HepG2 (cell line): ENCODE measurements around the gene PARD3. TPM values are rescaled to one million over a fixed set of nuclear protein-coding genes. Genes with fewer than 3 reads are reported as not detected.

Experiments used
- ATAC-seq: fragments of 200-7000 bp; cut with Tn5 transposase; 3 replicates; pipeline ENCODE4 v1.9.1; 2020; ENCODE audit warnings: mild to moderate bottlenecking, moderate library complexity
- BruUV-seq: library from RNA; stranded (reverse); fragments of 400-500 nt; replicated peaks from 2 replicates; lab custom pipeline; 2021; lab: Mats Ljungman, UMichigan
- CTCF ChIA-PET: fragments of 300-600 bp; formaldehyde crosslinking; extraction: SDS; loops from one replicate; lab custom pipeline; 2021; ENCODE audit warnings: low total read pairs, inconsistent platforms, low intra/inter-chr PET ratio; lab: Yijun Ruan, JAX
- POLR2A ChIA-PET: fragments of 350-600 bp; sonication (Branson Sonifier 250); formaldehyde crosslinking; loops from one replicate; lab custom pipeline; 2020; ENCODE audit warnings: antibody characterized with exemption, inconsistent platforms; lab: Yijun Ruan, JAX
- DNase-seq: peaks from one replicate; pipeline ENCODE4 v3.0.0-alpha.2; 2015; ENCODE audit warnings: low spot score
- FAIRE-seq: peaks from 3 replicates; lab custom pipeline; 2011; peaks lifted over from hg19 to GRCh38; lab: Jason Lieb, UNC
- H2AFZ ChIP-seq: one replicate; pipeline ENCODE4 v1.6.1; 2011; ENCODE audit warnings: low read length, inconsistent platforms
- H3K27ac ChIP-seq: fragments of 300-600 bp; 3 replicates; pipeline ENCODE4 v1.8.0; 2011; ENCODE audit warnings: mixed run types, mild to moderate bottlenecking, mixed read lengths, low read length, inconsistent platforms; ENCODE audit not compliant: insufficient read depth; ENCODE audit errors: extremely low read length
- H3K27me3 ChIP-seq, 2 experiments: fragments of 200-600 bp in 1 of 2; 2 replicates in 1 of 2; 3 replicates in 1 of 2; pipeline versions ENCODE4 v1.6.0 to v1.8.0; 2011; ENCODE audit warnings: low read length in 2 of 2, mild to moderate bottlenecking in 2 of 2, moderate library complexity in 2 of 2, inconsistent platforms in 1 of 2; ENCODE audit not compliant: insufficient read depth in 2 of 2, control insufficient read depth in 1 of 2
- H3K36me3 ChIP-seq, 2 experiments: fragments of 200-600 bp in 1 of 2; replicated peaks in 1 of 2; 2 replicates in 1 of 2; 3 replicates in 1 of 2; pipeline versions ENCODE4 v1.5.1 to v1.8.0; 2011; ENCODE audit warnings: low read length in 2 of 2, inconsistent platforms in 1 of 2; ENCODE audit not compliant: insufficient read depth in 2 of 2, control insufficient read depth in 1 of 2
- H3K4me1 ChIP-seq: 2 replicates; pipeline ENCODE4 v1.5.1; 2012; ENCODE audit warnings: low read length, inconsistent platforms; ENCODE audit not compliant: insufficient read depth
- H3K4me2 ChIP-seq: 2 replicates; pipeline ENCODE4 v1.6.0; 2011; ENCODE audit warnings: low read depth, low read length, inconsistent platforms
- H3K4me3 ChIP-seq, 3 experiments: fragments of 200-600 bp in 1 of 3; sonication (generic), shearing (Covaris generic) in 1 of 3; replicated peaks in 1 of 3; 2 replicates each; pipeline ENCODE4 v1.5.1; 2011 to 2016; ENCODE audit warnings: low read length in 3 of 3, inconsistent platforms in 2 of 3, low read depth in 2 of 3, mild to moderate bottlenecking in 2 of 3, control low read depth in 1 of 3, mixed read lengths in 1 of 3; ENCODE audit not compliant: insufficient read depth in 1 of 3
- H3K79me2 ChIP-seq: one replicate; pipeline ENCODE4 v1.6.1; 2011; ENCODE audit warnings: low read length, inconsistent platforms; ENCODE audit not compliant: insufficient read depth
- H3K9ac ChIP-seq: 2 replicates; pipeline ENCODE4 v1.6.0; 2011; ENCODE audit warnings: mild to moderate bottlenecking, low read depth, low read length, inconsistent platforms; ENCODE audit not compliant: insufficient read depth
- H3K9me3 ChIP-seq: 2 replicates; pipeline ENCODE4 v1.5.1; 2012; ENCODE audit warnings: mild to moderate bottlenecking, low read length
- H4K20me1 ChIP-seq: 2 replicates; pipeline ENCODE4 v1.6.0; 2011; ENCODE audit warnings: inconsistent platforms, mild to moderate bottlenecking, low read length, moderate library complexity; ENCODE audit not compliant: insufficient read depth
- ARHGAP35 ChIP-seq: sonication (generic); formaldehyde crosslinking; IDR thresholded peaks from 2 replicates; pipeline ENCODE4 v1.9.0; 2022; ENCODE audit warnings: mild to moderate bottlenecking, inconsistent platforms, moderate library complexity, missing genetic modification reagents, borderline replicate concordance
- FOXM1 ChIP-seq: sonication (generic); formaldehyde crosslinking; IDR thresholded peaks from 2 replicates; pipeline ENCODE4 v1.5.0; 2020; ENCODE audit warnings: missing genetic modification reagents
- MXI1 ChIP-seq: IDR thresholded peaks from 3 replicates; pipeline ENCODE4 v1.6.1; 2012; ENCODE audit warnings: low read depth, low read length, inconsistent platforms, borderline replicate concordance
- ZNF614 ChIP-seq: IDR thresholded peaks from 2 replicates; pipeline ENCODE4 v1.6.1; 2018; ENCODE audit warnings: missing biosample characterization, missing genetic modification reagents, inconsistent platforms, borderline replicate concordance
- WGBS: methylation state at CpG from one replicate; pipeline ENCODE4 v1.1.6; 2017; ENCODE audit warnings: low lambda C conversion rate; 5-methylcytosine and 5-hydroxymethylcytosine counted together
- in situ Hi-C: cut with HindIII; loops from 2 replicates; pipeline ENCODE4 v1.10.0; 2017; ENCODE audit warnings: low pct_unique_long_range_greater_than_20kb; ENCODE audit not compliant: extremely low pct_ligation_motif_present
- intact Hi-C: fragments of 100-400 bp; cut with micrococcal nuclease; formaldehyde crosslinking; loops from one replicate; pipeline ENCODE4 v1.10.0; 2022; ENCODE audit not compliant: unreplicated experiment
- polyA plus RNA-seq, 8 experiments: library from polyadenylated mRNA; depleted of rRNA in 3 of 8; stranded (reverse) in 7 of 8; unstranded in 1 of 8; fragments of >200 nt; fragmentation: Illumina TruSeq in 4 of 8; extraction: Trizol in 4 of 8; gene quantifications; 2 replicates each; pipeline versions ENCODE4 v1.2.1 to v1.2.3, GENCODE V29; 2011 to 2016; ENCODE audit warnings: low read depth in 4 of 8, missing spikeins in 1 of 8, mixed read lengths in 1 of 8; ENCODE audit not compliant: insufficient read depth in 1 of 8
- total RNA-seq, 5 experiments: library from RNA; depleted of rRNA; stranded (reverse); fragments of >200 nt; fragmentation: Illumina TruSeq; extraction: Trizol; gene quantifications; 2 replicates each; pipeline ENCODE4 v1.2.3, GENCODE V29; 2016; ENCODE audit warnings: low read depth in 1 of 5
- TF ChIP-seq, protein P1 (sequence below): sonication (generic); formaldehyde crosslinking; IDR thresholded peaks from 2 replicates; pipeline ENCODE4 v1.9.0; 2021; ENCODE audit warnings: missing genetic modification reagents, borderline replicate concordance

Gene PARD3
- total and polyA plus RNA-seq, 2 of the 13 experiments (the other 11 are each of a cell fraction or from before 2014, with no cell fraction given): 40.9 to 60.0 TPM

GRCh38 chr10:34764472-34764946 is 50.6 kb downstream of the PARD3 start:
- Histone ChIP-seq H3K4me2 (no peak overlapping the region), H3K9ac (no peak overlapping the region), H4K20me1 (peaks cover 36% of the 10 kb centered on the region), H3K4me3 (no peak overlapping the region), H2AFZ (no peak overlapping the region), H3K27ac (no peak overlapping the region), H3K9me3 (no peaks in the 10 kb centered on the region), H3K4me1 (peaks cover 52% of the 10 kb centered on the region), H3K79me2 (peaks cover 85% of the 10 kb centered on the region), H3K27me3 (no peaks in the 10 kb centered on the region), H3K36me3 (no peaks in the 10 kb centered on the region)
- FAIRE-seq (no peak), DNase-seq (no peak), ATAC-seq (no peak)
- TF ChIP-seq FOXM1 (CRISPR knock-in tag): no peak
- TF ChIP-seq, protein P1, sequence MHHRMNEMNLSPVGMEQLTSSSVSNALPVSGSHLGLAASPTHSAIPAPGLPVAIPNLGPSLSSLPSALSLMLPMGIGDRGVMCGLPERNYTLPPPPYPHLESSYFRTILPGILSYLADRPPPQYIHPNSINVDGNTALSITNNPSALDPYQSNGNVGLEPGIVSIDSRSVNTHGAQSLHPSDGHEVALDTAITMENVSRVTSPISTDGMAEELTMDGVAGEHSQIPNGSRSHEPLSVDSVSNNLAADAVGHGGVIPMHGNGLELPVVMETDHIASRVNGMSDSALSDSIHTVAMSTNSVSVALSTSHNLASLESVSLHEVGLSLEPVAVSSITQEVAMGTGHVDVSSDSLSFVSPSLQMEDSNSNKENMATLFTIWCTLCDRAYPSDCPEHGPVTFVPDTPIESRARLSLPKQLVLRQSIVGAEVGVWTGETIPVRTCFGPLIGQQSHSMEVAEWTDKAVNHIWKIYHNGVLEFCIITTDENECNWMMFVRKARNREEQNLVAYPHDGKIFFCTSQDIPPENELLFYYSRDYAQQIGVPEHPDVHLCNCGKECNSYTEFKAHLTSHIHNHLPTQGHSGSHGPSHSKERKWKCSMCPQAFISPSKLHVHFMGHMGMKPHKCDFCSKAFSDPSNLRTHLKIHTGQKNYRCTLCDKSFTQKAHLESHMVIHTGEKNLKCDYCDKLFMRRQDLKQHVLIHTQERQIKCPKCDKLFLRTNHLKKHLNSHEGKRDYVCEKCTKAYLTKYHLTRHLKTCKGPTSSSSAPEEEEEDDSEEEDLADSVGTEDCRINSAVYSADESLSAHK (CRISPR knock-in tag): no peak
- TF ChIP-seq MXI1: no peak
- TF ChIP-seq ZNF614 (CRISPR knock-in tag): no peak
- TF ChIP-seq ARHGAP35 (CRISPR knock-in tag): no peak
- ChIA-PET POLR2A (interaction anchor here (1.2 kb wide), 1 partner anchor 27 kb away, joined by 3 read pairs; no protein-coding TSS in a partner anchor), CTCF (no interaction called here)
- in situ Hi-C loops: no loop called here
- intact Hi-C loops: no loop called here
- BruUV-seq: no TSS peak
- WGBS: 82% methylated on average over 2 of the region's 2 CpGs
